Hepatocyte (in vitro differentiated cells): ENCODE data around the gene VAV1.

Experiments used
- CTCF ChIP-seq: fragments of 200-600 bp; sonication (generic); IDR thresholded peaks from 2 replicates; pipeline ENCODE4 v1.5.1; 2016; ENCODE audit warnings: antibody characterized with exemption, mild to moderate bottlenecking; ENCODE audit not compliant: poor library complexity
- EZH2 ChIP-seq: fragments of 200-600 bp; sonication (generic); IDR thresholded peaks from 2 replicates; pipeline ENCODE4 v1.6.1; 2016; ENCODE audit warnings: antibody characterized with exemption, mild to moderate bottlenecking, borderline replicate concordance
- EZH2phosphoT487 ChIP-seq: fragments of 200-600 bp; sonication (generic); IDR thresholded peaks from one replicate; pipeline ENCODE4 v1.6.1; 2018; ENCODE audit warnings: antibody characterized with exemption, mild to moderate bottlenecking, low read depth, moderate library complexity; ENCODE audit not compliant: unreplicated experiment, severe bottlenecking

GRCh38 chr19:6807291-6807690 is 34.8 kb downstream of the VAV1 start:
- no peak for TF ChIP-seq CTCF
- no peak for TF ChIP-seq EZH2phosphoT487
- TF ChIP-seq EZH2 = no peak
